HepG2 (cell line): ENCODE measurements around the gene CTNNA3.

Source experiments
- ASH2L ChIP-seq: fragments of 300-600, 200-600 bp; sonication (generic); IDR thresholded peaks from 2 replicates; pipeline ENCODE4 v1.7.0; 2017; ENCODE audit warnings: low read depth, mild to moderate bottlenecking, moderate library complexity, mixed read lengths, low read length; ENCODE audit not compliant: insufficient read length
- MAFF ChIP-seq: IDR thresholded peaks from 2 replicates; pipeline ENCODE4 v1.6.1; 2011; ENCODE audit warnings: low read depth, low read length, improper control_type of control experiment

- TF ChIP-seq MAFF (no peak), ASH2L (no peak)
Measured at GRCh38 chr10:66550351-66550750, 1145.6 kb downstream of the CTNNA3 start.
